SH-SY5Y (cell line): ENCODE results near the gene MNAT1.

ENCODE experiments used
- GATA2 ChIP-seq: IDR thresholded peaks from 2 replicates; pipeline ENCODE4 v1.6.1; 2011; ENCODE audit warnings: mild to moderate bottlenecking, low read depth, low read length
- GATA3 ChIP-seq: IDR thresholded peaks from 2 replicates; pipeline ENCODE4 v1.6.1; 2011; ENCODE audit warnings: low read depth, mild to moderate bottlenecking, low read length, moderate library complexity

The MNAT1 gene

GRCh38 chr14:60760644-60761364 is 26.2 kb downstream of the MNAT1 start:
- no peak for TF ChIP-seq GATA2

GRCh38 chr14:60768602-60769001 is 34.0 kb downstream of the MNAT1 start:
- TF ChIP-seq GATA2 (no peak), GATA3 (no peak)

GRCh38 chr14:60771117-60771516 is 36.6 kb downstream of the MNAT1 start:
- TF ChIP-seq GATA3 (no peak), GATA2 (no peak)

GRCh38 chr14:60773558-60773957 is 39.0 kb downstream of the MNAT1 start:
- no peak for TF ChIP-seq GATA3
- TF ChIP-seq GATA2, result no peak

GRCh38 chr14:60775296-60775695 is 40.7 kb downstream of the MNAT1 start:
- TF ChIP-seq GATA2 (no peak), GATA3 (no peak)

- TF ChIP-seq GATA2, result no peak
- TF ChIP-seq GATA3, result no peak
Measured at GRCh38 chr14:60777856-60778578, 43.5 kb downstream of the MNAT1 start.

- TF ChIP-seq GATA3 (no peak), GATA2 (no peak)
Measured at GRCh38 chr14:60786905-60787304, 52.3 kb downstream of the MNAT1 start.

- no peak for TF ChIP-seq GATA3
- TF ChIP-seq GATA2, result no peak
Measured at GRCh38 chr14:60789656-60790055, 55.1 kb downstream of the MNAT1 start.

GRCh38 chr14:60790850-60791249 is 56.3 kb downstream of the MNAT1 start:
- TF ChIP-seq GATA3, result no peak
- no peak for TF ChIP-seq GATA2

- TF ChIP-seq GATA3 (no peak), GATA2 (no peak)
Measured at GRCh38 chr14:60796434-60796833, 61.9 kb downstream of the MNAT1 start.

GRCh38 chr14:60800409-60800808 is 65.8 kb downstream of the MNAT1 start:
- TF ChIP-seq GATA2 (no peak), GATA3 (no peak)

GRCh38 chr14:60803871-60804270 is 69.3 kb downstream of the MNAT1 start:
- TF ChIP-seq GATA3, result no peak
- TF ChIP-seq GATA2, result no peak

GRCh38 chr14:60805841-60806430 is 71.4 kb downstream of the MNAT1 start:
- TF ChIP-seq GATA2 (no peak), GATA3 (no peak)

GRCh38 chr14:60807247-60807646 is 72.7 kb downstream of the MNAT1 start:
- TF ChIP-seq GATA2, result no peak
- no peak for TF ChIP-seq GATA3

GRCh38 chr14:60807971-60808370 is 73.4 kb downstream of the MNAT1 start:
- TF ChIP-seq GATA2 (no peak), GATA3 (no peak)
